ENCODE data around the gene NUP133. TPM values are rescaled to one million over a fixed set of nuclear protein-coding genes. Genes with fewer than 3 reads are reported as not detected.

NUP133 gene
- total and polyA plus RNA-seq, 2 donors (not counting 3 experiments of a cell fraction or from before 2014, with no cell fraction given) = 13.4 to 43.2 TPM

GRCh38 chr1:229448354-229448753 is 59.8 kb downstream of the NUP133 start:
- Histone ChIP-seq H3K27ac (ENCODE audit: insufficient read depth, low read depth, low read length) (no peak overlapping the region), H3K9me3 (replicated peaks; ENCODE audit: control insufficient read depth, insufficient read depth, low read length) (no peaks in the 10 kb centered on the region), H3K79me2 (ENCODE audit: control insufficient read depth, insufficient read depth, low read length) (no peaks in the 10 kb centered on the region), H3K36me3 (ENCODE audit: control insufficient read depth in 2 of 2, extremely low read depth in 1 of 2, insufficient read depth in 2 of 2, low read length in 2 of 2) (peaks cover 0 to 4% of the 10 kb centered on the region in 2 experiments), H3K4me2 (ENCODE audit: insufficient read depth, low read length) (no peak overlapping the region), H3K4me1 (ENCODE audit: control insufficient read depth, extremely low read depth, insufficient read depth, low read length) (no peaks in the 10 kb centered on the region), H3K9ac (replicated peaks; ENCODE audit: extremely low read depth, insufficient read depth, low read length) (no peak overlapping the region), H3K9me1 (replicated peaks; ENCODE audit: control insufficient read depth, extremely low read depth, insufficient read depth, low read length) (no peaks in the 10 kb centered on the region), H3K4me3 (replicated peaks in 1 of 3; ENCODE audit: insufficient read depth in 1 of 3, low read depth in 1 of 3, low read length in 3 of 3) (no peak overlapping the region), H3K27me3 (ENCODE audit: control insufficient read depth in 2 of 2, insufficient read depth in 2 of 2, low read length in 2 of 2) (no peaks in the 10 kb centered on the region), H2AFZ (ENCODE audit: low read depth, low read length) (no peak overlapping the region), H4K20me1 (replicated peaks; ENCODE audit: control insufficient read depth, extremely low read depth, insufficient read depth, low read length) (no peaks in the 10 kb centered on the region)
- no TSS peak for BruUV-seq (replicated peaks)
- CTCF ChIA-PET = no interaction called here
- no peak for FAIRE-seq
- no peak for DNase-seq (ENCODE audit: low read depth, low spot score)
- intact Hi-C loops (cut with micrococcal nuclease) = no loop called here
- dilution Hi-C loops (cut with MboI; ENCODE audit: extremely low pct_ligation_motif_present, low sequenced_read_pairs) = no loop called here
- TF ChIP-seq JUN (IDR thresholded peaks at IDR 0.05; ENCODE audit: borderline replicate concordance, insufficient read depth, insufficient read length, low read depth) (no peak), POLR2AphosphoS5 (IDR thresholded peaks at IDR 0.05; ENCODE audit: insufficient read depth, low read depth, low read length) (no peak), POLR2A (IDR thresholded peaks at IDR 0.05; ENCODE audit: low read depth, low read length) (no peak), MAX (IDR thresholded peaks at IDR 0.05; ENCODE audit: insufficient read depth, insufficient read length) (no peak), MYC (IDR thresholded peaks at IDR 0.05; ENCODE audit: low read depth, low read length) (no peak), FOS (IDR thresholded peaks at IDR 0.05; ENCODE audit: borderline replicate concordance, insufficient read depth, low read length) (no peak), GATA2 (IDR thresholded peaks at IDR 0.05; ENCODE audit: insufficient read depth, insufficient read length, low read depth, low read length) (no peak), CTCF (IDR thresholded peaks at IDR 0.05; ENCODE audit: extremely low read depth in 1 of 2, insufficient read depth in 1 of 2, low read depth in 1 of 2, low read length in 2 of 2) (no peak), EZH2 (IDR thresholded peaks at IDR 0.05; ENCODE audit: borderline replicate concordance, low read depth, low read length, severe bottlenecking) (no peak)
- POLR2A ChIA-PET = no interaction called here

Measured in endothelial cell of umbilical vein (primary cell).